IPS DF 4.7 (cell line): Measurements from ENCODE around the gene CCL23.
"Not testable (repeated sequence)": the region's sequence is repeated elsewhere in the genome, so short reads cannot be mapped to it uniquely, and the experiment has no call there.

Experiments used
- DNase-seq: peaks from one replicate; pipeline ENCODE4 v3.0.0-alpha.2; 2013; ENCODE audit warnings: low spot score; ENCODE audit errors: extremely low read depth

Gene CCL23

DNA sequence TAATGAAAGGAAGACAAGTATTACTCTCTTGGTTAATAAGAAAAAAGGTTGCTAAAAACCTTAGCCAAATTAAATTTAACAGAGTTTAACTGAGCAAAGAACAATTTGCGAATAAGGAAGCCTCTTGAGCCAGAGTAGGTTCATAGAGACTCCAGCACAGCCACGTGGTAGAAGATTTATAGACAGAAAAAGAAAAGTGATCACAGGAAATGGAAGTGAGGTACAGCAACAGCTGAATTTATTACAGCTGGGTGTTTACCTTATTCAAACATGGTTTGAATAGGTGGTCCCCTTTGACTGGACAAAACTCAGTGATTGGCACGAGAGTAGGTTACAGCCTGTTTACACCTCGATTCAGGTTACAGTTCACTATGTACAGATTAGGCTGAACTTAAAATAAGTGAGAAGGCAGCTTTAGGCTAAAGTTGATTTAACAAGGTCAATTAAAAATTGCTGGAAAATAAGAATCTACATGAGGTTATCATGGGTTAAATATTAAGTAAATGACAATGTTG is 13.1 kb downstream of the CCL23 start:
- no peak for DNase-seq

DNA sequence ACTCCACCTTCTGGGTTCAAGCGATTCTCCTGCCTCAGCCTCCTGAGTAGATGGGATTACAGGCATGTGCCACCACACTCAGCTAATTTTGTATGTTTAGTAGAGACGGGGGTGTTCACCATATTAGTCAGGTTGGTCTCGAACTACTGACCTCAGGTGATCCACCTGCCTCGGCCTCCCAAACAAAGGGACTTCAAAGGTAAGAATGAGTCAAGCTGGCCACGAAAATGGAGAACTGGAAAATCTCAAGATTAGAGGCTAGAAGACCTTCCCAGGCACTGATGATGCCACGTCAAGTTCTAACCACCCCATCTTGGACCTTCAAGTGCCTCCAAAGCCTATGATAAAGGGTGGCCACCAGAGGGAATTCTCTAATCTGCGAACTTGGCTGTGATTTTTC is 15.1 kb downstream of the CCL23 start:
- DNase-seq, result no peak

DNA sequence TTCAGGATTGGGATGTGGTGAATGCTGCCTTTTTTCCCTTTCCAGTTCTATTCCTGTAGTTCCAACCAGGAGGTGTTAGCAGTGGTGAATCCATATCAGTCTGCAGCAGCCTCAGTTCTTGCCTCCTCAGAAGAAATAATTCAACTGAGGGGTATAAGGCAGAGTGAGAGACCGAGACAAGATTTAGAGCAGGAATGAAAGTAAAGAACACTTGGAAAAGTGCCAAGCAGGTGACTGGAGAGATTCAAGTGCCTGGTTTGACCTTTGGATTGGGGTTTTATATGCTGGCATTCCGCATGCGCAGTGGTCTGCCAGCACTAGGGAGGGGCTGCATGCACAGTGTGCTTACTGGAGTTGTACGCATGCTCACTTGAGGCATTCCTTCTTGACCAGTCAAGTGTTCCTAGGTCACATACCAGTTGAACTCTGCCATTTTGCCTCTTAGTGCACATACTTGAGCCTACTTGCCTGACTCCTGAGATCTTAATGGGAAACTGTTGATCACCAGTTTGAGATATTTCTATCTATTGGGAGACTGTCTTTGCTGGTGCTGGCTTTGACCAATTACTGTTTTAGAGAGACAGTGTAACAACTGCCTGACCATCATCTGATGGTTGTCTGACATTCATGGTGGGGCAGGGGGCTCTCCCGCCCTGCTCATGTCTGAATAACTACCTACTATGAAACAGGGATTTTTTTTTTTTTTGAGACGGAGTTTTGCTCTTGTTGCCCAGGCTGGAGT is 15.7 kb downstream of the CCL23 start:
- DNase-seq, result no peak

DNA sequence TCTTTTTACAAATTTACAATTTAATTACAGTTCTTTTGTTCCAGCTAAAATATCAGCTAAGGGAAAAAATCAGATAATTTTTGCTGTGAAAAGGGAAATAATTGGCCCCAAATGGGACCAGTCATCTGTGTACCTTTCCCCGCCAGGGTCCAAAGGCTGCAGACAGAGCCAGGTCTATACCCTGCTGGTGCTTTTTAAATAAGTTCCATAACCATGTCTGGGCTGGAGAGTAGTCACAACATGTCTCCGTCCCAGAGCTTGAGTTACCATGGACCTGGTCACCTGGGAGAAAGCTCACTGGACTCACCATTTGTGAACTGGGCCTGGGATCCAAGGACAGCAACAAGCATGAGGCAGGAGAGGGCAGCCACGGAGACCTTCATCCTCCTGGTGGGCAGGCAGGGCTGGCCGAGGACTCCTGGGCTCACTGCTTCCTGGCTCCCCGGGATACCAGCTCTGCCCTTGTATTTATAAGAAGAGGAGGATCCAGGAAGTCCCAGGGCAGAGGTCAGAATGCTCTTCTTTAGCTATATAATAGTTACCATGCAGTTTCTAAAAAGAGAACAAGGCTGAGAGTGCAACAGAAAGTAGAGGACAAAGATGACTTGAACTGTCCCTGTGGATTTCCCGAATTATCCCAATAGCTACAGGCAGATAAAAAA is 16.5 kb downstream of the CCL23 start, which contains the start of gene CCL15:
TSS of gene CCL15 (minus strand) at position 444 of the 662 bp plus-strand sequence. CDS start at position 383, 61 bp downstream.
- DNase-seq, result no peak

DNA sequence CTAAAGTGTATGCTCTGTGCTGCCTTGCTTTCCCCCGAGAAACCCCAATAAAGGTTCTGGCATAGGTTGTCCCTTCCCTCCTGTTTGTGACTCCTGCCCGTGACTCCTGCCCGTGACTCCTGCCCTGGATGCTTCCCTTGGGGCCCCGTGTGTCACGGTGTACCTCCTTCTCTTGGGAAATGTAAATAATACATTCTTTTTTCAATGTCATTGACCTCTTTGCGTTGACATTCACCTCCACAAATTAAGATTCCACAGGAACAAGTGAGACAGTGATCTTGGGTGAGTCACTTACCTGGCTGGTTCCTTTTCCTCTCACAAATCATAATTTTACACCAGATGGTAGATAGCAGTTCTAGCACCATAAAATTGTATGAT is 17.1 kb downstream of the CCL23 start:
- DNase-seq, result no peak

DNA sequence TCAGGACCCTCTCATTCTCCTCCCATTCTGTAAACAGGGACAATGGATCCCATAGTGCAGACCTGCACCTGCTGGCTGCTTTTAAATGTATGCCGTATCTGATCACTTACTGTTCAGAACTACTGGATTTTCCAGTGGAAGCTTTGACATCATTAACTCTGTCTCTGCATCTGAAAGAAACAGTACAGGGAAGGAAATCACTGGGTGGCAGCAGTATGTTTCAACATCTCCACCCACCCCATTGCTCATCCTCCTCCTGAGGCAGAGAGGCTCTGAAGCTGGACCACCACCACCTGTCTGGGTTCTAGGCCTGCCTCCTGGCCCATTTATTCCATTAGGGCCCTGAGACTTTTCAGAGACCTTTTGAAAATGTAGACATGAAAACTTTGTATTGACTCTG is 19.0 kb downstream of the CCL23 start:
- DNase-seq, result no peak

DNA sequence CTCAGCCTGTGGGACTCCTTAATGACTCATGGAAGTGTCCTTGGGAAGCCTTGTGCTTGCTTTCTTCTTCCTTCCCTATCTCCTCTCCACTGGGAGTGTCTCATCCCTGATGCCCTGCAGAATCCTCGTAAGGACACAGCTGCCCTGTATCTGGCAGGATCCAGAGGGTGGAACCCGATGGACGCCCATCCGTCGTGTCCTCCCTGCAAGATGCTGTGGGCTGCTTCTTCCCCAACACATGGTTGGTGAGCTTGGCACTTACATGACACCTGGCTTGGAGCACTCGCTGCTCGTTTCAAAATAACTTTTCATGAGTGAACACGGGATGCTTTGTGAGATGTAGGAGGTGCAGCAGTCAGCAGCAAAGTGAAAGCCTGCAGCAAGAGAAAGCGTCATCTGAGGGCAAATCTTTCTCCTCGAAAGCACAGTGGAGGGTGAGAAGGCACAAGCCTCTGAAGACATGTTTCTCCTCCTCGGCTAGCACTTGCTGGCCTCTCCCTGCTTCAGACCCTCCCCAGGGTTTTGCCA is 19.7 kb downstream of the CCL23 start:
- no peak for DNase-seq

DNA sequence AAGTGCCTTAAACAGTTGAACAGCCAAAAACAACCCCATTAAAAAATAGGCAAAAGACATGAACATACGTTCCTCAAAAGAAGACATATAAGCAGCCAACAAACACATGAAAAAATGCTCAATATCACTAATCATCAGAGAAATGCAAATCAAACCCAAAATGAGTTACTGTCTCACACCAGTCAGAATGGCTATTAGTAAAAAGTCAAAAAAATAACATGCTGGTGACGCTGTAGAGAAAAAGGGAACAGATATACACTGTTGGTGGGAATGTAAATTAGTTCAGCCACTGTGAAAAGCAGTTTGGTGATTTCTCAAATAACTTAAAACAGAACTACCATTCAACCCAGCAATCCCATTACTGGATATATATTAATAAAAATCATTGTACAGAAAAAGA is 22.4 kb downstream of the CCL23 start:
- DNase-seq, result not testable (repeated sequence)

DNA sequence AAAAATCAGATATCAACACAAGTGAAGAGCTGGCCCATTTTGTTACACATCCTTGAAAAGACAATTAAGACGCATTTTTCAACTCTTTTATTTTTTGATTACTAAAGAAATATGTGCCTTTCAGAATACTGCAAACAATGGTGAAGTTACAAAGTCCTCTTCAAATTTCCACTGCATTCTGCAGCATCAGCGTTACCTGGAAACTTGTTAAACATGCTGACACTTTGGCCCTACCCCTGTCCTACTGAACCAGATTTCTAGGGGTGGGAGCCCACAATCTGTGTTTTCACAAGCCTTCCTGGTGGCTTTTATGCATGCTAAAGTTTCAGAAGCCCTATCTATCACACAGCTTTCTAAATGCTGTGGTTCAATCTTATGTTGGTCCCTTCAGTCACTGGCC is 26.7 kb downstream of the CCL23 start:
- DNase-seq, result no peak

DNA sequence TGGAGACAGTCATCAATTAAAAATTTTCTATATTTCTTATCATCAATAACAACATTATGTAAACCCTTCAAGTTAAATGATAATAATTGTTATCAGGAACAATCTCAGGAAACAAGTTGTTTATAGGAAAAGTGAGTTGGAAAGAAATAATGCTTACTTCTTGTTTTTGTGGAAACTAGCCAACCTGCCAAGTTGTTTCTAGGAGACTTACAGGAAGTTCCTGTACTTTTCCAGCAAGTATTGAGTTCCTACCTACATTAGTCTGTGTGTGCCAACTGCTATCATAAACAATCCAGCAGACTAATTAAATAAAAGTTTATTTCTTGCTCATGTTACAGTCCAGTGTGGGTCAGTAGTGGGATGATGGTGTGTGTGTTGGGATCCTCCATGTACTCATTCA is 29.6 kb downstream of the CCL23 start:
- no peak for DNase-seq

DNA sequence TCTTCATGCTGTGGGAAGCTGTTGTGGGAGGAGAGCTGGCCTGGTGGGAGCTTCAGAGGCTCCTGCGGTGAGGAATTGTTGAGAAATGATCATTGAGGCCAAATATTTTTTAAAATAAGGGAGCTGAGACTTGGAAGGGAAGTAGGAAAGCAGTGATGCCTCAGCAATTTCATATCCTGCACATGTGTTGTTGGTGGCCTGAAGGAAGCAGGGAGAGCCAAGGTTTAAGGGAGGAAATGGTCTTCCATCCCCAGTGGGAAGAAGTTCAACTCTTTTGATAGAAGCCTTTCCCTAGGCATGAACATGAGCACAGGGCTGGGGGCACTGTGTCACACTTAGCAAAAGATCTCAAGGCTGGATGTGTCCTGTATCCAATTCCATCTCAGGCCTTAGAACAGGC is 31.1 kb downstream of the CCL23 start, which contains the start of gene CCL14:
TSS of gene CCL14 (minus strand) at position 87 of the 400 bp plus-strand sequence. CDS start at position 7, 80 bp downstream.
- DNase-seq, result no peak

DNA sequence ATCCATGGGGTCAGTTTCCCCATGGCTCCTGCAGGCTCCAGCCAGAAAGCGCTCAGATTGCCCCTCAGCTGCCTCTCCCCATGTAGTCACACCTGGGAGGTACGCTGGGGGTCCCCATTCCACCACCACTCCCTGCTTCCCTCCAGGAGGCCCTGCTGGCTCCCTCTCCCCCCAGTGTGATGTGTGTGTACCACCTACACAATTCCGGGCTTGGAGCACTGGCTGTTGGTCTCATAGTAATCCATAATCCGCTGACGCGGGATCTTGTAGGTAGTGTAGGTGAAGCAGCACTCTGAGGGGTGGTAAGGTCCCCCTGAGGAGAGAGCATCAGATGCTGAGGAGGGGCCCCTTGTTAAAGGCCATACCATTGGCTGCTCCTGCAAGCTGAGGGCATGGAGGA is 33.6 kb downstream of the CCL23 start:
- no peak for DNase-seq

DNA sequence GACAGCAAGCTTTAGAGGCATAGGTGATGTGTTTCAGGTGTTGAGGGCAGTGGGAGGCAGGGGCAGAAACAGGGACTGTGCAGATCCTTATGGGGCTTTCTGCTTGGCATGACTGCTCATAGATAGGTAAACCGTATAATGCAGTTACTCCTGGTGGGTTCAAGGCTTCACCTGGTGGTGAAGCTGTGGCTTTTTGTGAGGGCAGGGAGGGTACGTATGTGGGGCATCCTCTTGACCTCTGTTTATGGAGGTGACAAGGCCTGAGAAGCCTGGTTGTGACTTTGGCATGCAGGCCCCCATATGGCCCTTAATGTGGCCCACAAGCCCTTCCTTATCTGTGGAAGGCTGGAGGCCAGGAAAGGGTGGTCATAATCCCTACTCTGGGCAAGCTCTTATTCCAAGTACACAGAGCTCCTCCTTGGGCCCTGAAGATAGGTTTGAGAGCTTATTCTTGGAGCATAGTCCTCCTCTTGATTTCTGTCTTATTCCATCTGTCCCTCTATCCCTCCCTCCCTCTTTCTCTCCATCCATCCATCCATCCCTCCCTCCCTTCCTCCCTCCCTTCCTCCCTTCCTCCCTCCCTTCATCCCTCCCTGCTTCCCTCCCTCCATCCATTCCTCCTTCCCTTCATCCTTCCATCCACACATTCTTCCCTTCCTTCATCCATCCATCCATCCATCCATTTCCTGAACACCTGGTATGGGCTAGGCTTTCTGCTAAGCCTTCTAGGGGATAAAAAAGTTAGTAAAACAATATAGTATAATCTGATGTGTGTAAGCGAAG is 35.2 kb downstream of the CCL23 start:
- no peak for DNase-seq

DNA sequence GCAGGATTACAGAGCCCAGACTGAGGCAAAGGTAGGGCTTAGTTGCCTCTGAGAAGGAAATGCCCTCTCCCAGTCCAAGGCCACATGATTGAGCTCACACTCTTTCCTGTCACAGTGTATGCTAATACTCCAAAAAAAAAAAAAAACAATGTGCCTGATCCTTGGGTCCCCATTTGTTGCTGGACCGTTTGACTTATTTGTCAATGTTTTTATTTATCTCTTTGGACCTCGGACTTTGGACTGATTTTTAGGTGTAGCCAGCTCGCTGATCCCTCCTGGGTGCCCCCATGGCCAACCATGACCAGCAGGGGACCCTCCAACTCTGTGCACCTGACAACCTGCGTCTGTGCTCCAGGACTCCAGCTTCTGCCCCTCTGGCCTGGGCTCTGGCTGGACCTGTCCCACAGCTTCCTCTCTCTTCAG is 35.9 kb downstream of the CCL23 start:
- no peak for DNase-seq

DNA sequence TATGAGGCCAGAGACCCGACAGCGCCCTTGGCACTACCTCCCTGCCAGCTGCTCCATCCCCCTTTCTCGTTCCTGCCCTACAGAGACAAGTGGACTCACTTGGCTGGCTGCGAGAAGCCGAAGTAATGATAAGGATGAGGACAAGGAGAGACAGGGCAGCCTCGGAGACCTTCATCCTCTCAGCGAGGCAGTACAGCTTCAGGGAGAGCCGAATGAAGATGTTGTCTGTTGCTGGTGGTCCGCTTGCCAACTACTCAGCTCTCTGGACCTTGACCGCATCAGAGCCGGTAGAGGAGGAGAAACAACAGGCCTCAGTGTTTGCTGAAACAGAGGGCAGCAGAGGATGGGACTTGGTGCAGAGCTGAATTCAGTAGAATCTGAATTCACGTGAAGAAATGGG is 36.5 kb downstream of the CCL23 start, which contains the start of gene CCL16:
TSS of gene CCL16 (minus strand) at position 252 of the 400 bp plus-strand sequence. CDS start at position 175, 77 bp downstream.
- no peak for DNase-seq

DNA sequence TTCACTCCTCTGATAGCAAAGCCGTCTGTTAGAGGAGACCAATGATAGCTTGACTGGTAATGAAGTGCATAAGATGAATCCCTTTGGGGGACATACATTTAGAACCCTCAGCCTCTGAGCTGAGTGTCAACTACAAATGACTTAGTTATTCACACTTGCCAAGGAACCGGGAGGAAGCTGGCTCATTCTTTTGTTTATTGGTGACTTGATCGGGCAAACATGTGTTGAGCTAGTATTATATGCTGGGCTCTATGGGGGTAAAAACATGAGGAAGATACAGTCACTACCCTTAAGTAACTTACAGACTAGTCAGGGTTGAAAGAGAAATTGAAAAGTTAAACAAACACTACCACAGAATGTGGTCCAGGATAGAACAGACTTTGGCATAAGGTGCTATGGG is 39.4 kb downstream of the CCL23 start:
- no peak for DNase-seq

DNA sequence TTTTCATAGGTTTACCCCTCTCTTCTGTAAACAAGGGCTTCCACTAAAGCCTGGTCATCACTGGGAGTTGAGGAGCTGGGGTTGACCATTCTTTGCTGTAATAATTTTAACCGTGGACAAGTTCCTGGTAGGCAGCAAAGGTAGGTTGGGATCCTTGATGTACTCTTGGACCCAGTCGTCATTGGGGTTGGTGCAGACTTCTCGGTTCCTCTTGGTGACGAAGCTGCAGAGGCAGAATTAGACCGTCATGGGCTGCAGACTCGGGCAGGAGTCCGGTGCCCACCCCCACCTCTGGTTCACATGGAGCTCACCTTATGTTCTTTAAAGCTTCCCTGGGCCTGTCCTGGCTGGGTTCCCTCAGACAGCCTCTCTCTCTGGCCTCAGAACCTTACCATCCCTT is 40.3 kb downstream of the CCL23 start:
- no peak for DNase-seq

DNA sequence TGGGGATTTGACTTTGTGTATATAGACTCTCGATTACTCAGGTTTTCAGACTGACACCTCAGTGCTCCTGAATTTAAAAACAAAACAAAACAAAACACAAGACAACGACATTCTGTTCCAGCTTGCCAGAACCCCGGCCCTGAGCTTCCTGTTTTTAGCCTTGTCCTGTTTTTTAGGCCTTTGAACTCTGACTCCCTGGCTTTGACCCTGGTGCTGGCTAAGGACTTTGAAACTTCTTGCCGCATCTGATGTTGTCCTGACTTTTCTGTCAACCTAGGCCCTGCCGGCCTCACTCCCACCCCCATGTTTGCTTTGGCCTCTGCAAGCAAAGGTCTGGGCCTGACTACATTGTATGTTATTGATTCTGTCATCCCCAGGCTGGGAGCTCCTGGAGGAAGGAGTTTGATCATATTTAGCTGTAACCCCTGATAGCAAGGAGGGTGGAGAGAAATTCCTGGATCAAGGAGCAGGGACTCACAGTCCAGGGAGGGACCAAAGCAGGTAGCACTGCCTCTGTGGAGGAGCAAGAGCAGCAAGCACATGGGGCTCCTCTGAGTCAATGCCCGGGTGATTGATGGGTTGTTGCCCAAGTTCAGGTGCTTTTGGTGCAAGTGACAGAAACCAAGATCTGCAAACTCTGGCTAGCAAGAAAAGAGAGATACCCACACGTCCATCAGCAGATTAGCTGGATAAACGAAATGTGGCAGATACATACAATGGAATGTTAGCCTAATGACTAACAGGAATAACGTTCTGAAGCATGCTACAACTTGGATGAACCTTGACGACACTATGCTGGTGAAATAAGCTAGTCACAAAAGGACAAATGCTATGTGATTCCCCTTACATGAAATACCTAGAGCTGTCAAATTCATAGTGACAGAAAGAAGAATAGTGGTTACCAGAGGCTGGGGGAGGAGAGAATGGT is 44.2 kb downstream of the CCL23 start:
- no peak for DNase-seq

DNA sequence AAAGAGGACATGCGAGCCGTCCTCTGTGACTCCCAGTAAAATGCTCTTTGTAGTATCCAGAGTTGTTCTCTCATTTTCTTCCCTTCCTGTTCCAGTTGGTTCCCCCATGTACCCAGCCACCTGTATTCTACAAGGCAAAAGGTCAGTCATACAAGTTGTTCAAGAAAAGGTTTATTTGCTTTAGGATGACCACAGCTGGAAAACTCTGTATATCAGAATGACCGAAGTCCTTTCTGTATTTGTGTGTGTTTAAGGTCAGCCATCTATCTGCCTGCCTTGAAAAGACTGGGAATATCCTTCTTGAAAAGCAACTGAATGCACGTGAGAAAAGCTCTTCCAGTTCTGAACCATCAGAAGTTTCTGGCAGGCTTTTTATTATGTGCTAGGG is 44.8 kb downstream of the CCL23 start:
- DNase-seq, result no peak

DNA sequence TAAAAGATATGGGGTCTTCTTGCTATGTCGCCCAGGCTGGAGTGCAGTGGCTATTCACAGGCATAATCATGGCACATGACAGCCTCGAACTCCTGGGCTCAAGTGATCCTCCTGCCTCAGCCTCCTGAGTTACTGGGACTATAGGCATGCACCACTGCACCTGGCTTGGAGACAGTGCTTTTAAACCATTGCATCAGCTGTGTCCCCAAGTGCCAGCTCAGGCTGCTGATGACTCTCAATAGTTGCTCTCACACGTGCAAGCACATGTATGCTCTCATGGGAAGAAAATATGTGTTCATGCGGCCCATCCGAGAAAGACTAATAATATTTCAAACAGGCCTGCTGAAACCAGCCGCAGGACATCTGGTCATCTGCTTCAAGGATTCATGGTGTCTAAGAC is 45.2 kb downstream of the CCL23 start:
- DNase-seq, result no peak
